NAMALWA (cell line): ENCODE data around the gene RNLS.

Source experiments
- DNase-seq: peaks from one replicate; pipeline ENCODE4 v3.0.0-alpha.2; 2015; ENCODE audit warnings: low spot score

Gene RNLS

DNA sequence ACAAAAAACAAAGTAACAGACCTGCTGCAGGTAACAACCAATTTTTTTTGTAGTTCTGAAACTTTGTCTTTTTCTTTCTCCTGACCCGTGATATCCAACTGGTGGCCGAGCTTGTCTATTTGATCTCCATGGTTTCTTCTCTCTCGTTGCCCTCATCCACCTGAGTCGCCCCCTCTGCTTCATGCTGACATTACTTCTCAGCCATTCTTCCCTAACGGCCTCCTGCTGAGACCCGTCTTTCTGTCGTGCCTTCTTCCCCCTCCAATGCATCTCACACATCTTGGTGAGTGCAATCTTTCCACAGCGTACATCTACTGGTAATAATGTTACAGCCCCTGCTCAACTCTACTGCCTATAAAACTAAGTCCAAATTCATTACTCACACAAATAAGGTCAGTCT is 352.9 kb downstream of the RNLS start:
- no peak for DNase-seq

GRCh38 chr10:88228130-88228529 is 355.0 kb downstream of the RNLS start:
- DNase-seq = no peak

DNA sequence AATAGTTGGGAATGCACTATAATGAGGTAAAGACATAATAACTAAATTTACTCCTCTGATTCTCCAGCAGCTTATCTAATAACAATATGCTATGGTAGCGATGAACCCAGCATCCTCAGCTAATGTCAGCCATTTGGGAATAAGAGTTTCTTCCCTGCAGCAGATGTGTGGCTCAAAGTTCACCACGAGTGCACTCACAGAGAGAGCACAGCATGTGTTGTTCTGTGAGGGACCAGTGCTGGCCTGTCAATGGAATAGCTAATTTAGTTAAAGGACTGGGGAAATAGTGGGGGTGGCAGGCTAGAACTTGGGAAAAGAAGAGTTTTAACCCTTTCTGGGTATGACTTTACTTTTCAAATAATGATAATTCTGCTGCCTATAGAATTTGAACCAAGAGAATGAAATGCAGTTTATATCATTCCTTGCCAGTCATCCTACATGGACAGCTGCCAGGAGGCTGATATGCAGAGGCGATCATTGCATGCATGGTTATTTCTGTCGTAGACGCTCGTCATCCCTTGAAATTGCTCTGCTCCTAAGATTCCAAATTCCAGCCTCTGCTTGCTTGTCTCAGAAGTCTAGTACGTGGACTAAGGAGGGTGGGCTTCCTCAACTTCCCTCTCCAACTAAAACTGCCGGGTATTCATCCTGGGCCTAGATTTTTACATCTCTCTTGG is 355.6 kb downstream of the RNLS start:
- no peak for DNase-seq

- no peak for DNase-seq
These were observed 356.2 kb downstream of the RNLS start for GRCh38 chr10:88226891-88227290.

- no peak for DNase-seq
These were observed 357.0 kb downstream of the RNLS start for GRCh38 chr10:88226071-88226659.
